CD4-positive, alpha-beta T cell treated with Interleukin-15 for 4 hours (primary cell): ENCODE measurements around the gene ICAM1.
A peak's percentile ranks its signal among the peaks of the same experiment; 100 is the strongest.
"Not testable (repeated sequence)": the region's sequence is repeated elsewhere in the genome, so short reads cannot be mapped to it uniquely, and the experiment has no call there.

Source experiments
- DNase-seq: peaks from one replicate; pipeline ENCODE4 v3.0.0-alpha.2; 2020; ENCODE audit warnings: low spot score

ICAM1 gene

GRCh38 chr19:10270616-10271394 lies at the start of gene ICAM1:
TSS of gene ICAM1 (plus strand) at chr19:10271120. CDS start at chr19:10271160, 40 bp downstream.
- DNase-seq = peak; percentile 71

GRCh38 chr19:10222201-10222890 lies 48.6 kb upstream of the ICAM1 start:
- DNase-seq = no peak

- no peak for DNase-seq
Observed at GRCh38 chr19:10223488-10224213, 47.3 kb upstream of the ICAM1 start.

GRCh38 chr19:10224337-10224736 lies 46.6 kb upstream of the ICAM1 start:
- DNase-seq = no peak

- DNase-seq = no peak
Observed at GRCh38 chr19:10226021-10226375, 44.9 kb upstream of the ICAM1 start.

- DNase-seq = no peak
Observed at GRCh38 chr19:10226376-10227025, 44.4 kb upstream of the ICAM1 start.

GRCh38 chr19:10227026-10227971 lies 43.6 kb upstream of the ICAM1 start:
- no peak for DNase-seq

GRCh38 chr19:10228393-10228792 lies 42.5 kb upstream of the ICAM1 start:
- DNase-seq = no peak

GRCh38 chr19:10228920-10229319 lies 42.0 kb upstream of the ICAM1 start:
- peak; percentile 53 for DNase-seq

- peak; percentile 76 for DNase-seq
Observed at GRCh38 chr19:10230173-10230860, 40.6 kb upstream of the ICAM1 start.

GRCh38 chr19:10230861-10231611 lies 39.9 kb upstream of the ICAM1 start, which contains the start of gene S1PR2:
TSS of gene S1PR2 (minus strand) at chr19:10231331. CDS start at chr19:10224905, 6,426 bp downstream.
- DNase-seq = peak; percentile 67

- no peak for DNase-seq
Observed at GRCh38 chr19:10231612-10232228, 39.2 kb upstream of the ICAM1 start.

- no peak for DNase-seq
Observed at GRCh38 chr19:10233946-10234345, 37.0 kb upstream of the ICAM1 start.

GRCh38 chr19:10235003-10235402 lies 35.9 kb upstream of the ICAM1 start:
- DNase-seq = no peak

GRCh38 chr19:10235409-10235808 lies 35.5 kb upstream of the ICAM1 start:
- not testable (repeated sequence) for DNase-seq

GRCh38 chr19:10237702-10238101 lies 33.2 kb upstream of the ICAM1 start:
- no peak for DNase-seq

- DNase-seq = no peak
Observed at GRCh38 chr19:10238172-10238783, 32.6 kb upstream of the ICAM1 start.

- DNase-seq = not testable (repeated sequence)
Observed at GRCh38 chr19:10241826-10242449, 29.0 kb upstream of the ICAM1 start.
